Measurements from ENCODE around the gene HORMAD2.

The HORMAD2 gene

GRCh38 chr22:30064172-30064571 is 16.1 kb upstream of the HORMAD2 start:
- no peak overlapping the region for H3K27ac ChIP-seq (ENCODE audit: extremely low read depth, low read depth, low read length)
- no peaks in the 10 kb centered on the region for H3K9me3 ChIP-seq (ENCODE audit: control insufficient read depth, insufficient read depth, low read depth, low read length)
- ChIA-PET POLR2A (no interaction called here), CTCF (interaction anchor here (1.0 kb wide), 2 partner anchors 36 to 439 kb away, joined by 5 to 6 read pairs; no protein-coding TSS in a partner anchor)
- no peaks in the 10 kb centered on the region for H3K36me3 ChIP-seq (ENCODE audit: control insufficient read depth in 2 of 2, insufficient read depth in 1 of 2, low read length in 2 of 2)
- H3K4me3 ChIP-seq (ENCODE audit: low read depth, low read length) = no peak overlapping the region
- H3K4me1 ChIP-seq (ENCODE audit: control insufficient read depth, insufficient read depth, low read length) = no peaks in the 10 kb centered on the region
- TF ChIP-seq BCL11A (tag by site-specific recombination; IDR thresholded peaks at IDR 0.05; ENCODE audit: low read depth) (no peak), SETDB1 (IDR thresholded peaks at IDR 0.05; ENCODE audit: insufficient read length, low read length) (peak; percentile 95)
- TF ChIP-seq, protein P1, sequence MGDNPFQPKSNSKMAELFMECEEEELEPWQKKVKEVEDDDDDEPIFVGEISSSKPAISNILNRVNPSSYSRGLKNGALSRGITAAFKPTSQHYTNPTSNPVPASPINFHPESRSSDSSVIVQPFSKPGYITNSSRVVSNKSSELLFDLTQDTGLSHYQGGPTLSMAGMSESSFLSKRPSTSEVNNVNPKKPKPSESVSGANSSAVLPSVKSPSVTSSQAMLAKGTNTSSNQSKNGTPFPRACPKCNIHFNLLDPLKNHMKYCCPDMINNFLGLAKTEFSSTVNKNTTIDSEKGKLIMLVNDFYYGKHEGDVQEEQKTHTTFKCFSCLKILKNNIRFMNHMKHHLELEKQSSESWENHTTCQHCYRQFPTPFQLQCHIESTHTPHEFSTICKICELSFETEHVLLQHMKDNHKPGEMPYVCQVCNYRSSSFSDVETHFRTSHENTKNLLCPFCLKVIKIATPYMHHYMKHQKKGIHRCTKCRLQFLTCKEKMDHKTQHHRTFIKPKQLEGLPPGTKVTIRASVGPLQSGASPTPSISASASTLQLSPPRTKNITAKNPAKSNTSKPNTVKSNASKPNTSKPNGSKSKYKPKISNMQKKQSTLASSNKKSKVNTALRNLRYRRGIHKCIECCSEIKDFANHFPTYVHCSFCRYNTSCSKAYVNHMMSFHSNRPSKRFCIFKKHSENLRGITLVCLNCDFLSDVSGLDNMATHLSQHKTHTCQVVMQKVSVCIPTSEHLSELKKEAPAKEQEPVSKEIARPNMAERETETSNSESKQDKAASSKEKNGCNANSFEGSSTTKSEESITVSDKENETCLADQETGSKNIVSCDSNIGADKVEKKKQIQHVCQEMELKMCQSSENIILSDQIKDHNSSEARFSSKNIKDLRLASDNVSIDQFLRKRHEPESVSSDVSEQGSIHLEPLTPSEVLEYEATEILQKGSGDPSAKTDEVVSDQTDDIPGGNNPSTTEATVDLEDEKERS (tag by site-specific recombination; IDR thresholded peaks at IDR 0.05) = peak; percentile 59; the same call in 1 of the 2 replicates

DNA sequence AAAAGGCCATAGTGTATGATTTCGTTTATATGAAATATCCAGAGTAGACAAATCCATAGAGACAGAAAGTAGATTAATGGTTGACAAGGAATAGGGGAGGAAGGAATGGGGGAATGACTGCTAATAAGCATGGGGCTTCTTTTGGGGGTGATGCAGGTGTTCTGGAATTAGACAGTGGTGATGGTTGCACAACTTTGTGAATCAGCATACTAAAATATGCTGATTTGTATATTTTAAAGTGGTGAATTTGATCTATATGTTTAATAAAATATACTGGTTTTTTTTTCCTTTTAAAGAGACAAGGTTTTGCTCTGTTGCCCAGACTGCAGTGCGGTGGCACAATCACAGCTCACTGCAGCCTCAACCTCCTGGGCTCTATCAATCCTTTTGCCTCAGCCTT is 6.5 kb upstream of the HORMAD2 start:
- H3K4me1 ChIP-seq (ENCODE audit: control insufficient read depth, insufficient read depth, low read length) = peaks cover 6% of the 10 kb centered on the region
- POLR2A ChIA-PET = no interaction called here
- no peak for TF ChIP-seq ZNF341 (tag by site-specific recombination; IDR thresholded peaks at IDR 0.05; ENCODE audit: low read depth)
- no peak for TF ChIP-seq ZNF184 (tag by site-specific recombination; IDR thresholded peaks at IDR 0.05)
- no peak for TF ChIP-seq ZNF785 (tag by site-specific recombination; IDR thresholded peaks at IDR 0.05)
- TF ChIP-seq ZBTB7A (tag by site-specific recombination; IDR thresholded peaks at IDR 0.05; ENCODE audit: low read depth) = no peak
- no peak for TF ChIP-seq GFI1B (tag by site-specific recombination; IDR thresholded peaks at IDR 0.05)
- TF ChIP-seq, protein P2, sequence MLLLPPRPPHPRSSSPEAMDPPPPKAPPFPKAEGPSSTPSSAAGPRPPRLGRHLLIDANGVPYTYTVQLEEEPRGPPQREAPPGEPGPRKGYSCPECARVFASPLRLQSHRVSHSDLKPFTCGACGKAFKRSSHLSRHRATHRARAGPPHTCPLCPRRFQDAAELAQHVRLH (tag by site-specific recombination; IDR thresholded peaks at IDR 0.05) = no peak
- TF ChIP-seq, protein P3, sequence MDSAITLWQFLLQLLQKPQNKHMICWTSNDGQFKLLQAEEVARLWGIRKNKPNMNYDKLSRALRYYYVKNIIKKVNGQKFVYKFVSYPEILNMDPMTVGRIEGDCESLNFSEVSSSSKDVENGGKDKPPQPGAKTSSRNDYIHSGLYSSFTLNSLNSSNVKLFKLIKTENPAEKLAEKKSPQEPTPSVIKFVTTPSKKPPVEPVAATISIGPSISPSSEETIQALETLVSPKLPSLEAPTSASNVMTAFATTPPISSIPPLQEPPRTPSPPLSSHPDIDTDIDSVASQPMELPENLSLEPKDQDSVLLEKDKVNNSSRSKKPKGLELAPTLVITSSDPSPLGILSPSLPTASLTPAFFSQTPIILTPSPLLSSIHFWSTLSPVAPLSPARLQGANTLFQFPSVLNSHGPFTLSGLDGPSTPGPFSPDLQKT (IDR thresholded peaks at IDR 0.05; ENCODE audit: borderline replicate concordance, low read depth, low read length) = no peak
- TF ChIP-seq, protein P4, sequence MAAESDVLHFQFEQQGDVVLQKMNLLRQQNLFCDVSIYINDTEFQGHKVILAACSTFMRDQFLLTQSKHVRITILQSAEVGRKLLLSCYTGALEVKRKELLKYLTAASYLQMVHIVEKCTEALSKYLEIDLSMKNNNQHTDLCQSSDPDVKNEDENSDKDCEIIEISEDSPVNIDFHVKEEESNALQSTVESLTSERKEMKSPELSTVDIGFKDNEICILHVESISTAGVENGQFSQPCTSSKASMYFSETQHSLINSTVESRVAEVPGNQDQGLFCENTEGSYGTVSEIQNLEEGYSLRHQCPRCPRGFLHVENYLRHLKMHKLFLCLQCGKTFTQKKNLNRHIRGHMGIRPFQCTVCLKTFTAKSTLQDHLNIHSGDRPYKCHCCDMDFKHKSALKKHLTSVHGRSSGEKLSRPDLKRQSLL (tag by site-specific recombination; IDR thresholded peaks at IDR 0.05) = no peak
- TF ChIP-seq INSM2 (tag by site-specific recombination; IDR thresholded peaks at IDR 0.05) = no peak
- TF ChIP-seq, protein P5, sequence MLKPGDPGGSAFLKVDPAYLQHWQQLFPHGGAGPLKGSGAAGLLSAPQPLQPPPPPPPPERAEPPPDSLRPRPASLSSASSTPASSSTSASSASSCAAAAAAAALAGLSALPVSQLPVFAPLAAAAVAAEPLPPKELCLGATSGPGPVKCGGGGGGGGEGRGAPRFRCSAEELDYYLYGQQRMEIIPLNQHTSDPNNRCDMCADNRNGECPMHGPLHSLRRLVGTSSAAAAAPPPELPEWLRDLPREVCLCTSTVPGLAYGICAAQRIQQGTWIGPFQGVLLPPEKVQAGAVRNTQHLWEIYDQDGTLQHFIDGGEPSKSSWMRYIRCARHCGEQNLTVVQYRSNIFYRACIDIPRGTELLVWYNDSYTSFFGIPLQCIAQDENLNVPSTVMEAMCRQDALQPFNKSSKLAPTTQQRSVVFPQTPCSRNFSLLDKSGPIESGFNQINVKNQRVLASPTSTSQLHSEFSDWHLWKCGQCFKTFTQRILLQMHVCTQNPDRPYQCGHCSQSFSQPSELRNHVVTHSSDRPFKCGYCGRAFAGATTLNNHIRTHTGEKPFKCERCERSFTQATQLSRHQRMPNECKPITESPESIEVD (tag by site-specific recombination; IDR thresholded peaks at IDR 0.05) = no peak
- TF ChIP-seq ZNF544 (tag by site-specific recombination; IDR thresholded peaks at IDR 0.05) = no peak
- TF ChIP-seq ZNF223 (tag by site-specific recombination; IDR thresholded peaks at IDR 0.05) = no peak
- TF ChIP-seq REST (tag by site-specific recombination; IDR thresholded peaks at IDR 0.05) = no peak
- no peak for TF ChIP-seq ZNF37A (tag by site-specific recombination; IDR thresholded peaks at IDR 0.05)
- no peak for TF ChIP-seq ZNF239 (tag by site-specific recombination; IDR thresholded peaks at IDR 0.05)
- TF ChIP-seq ZFP69B (tag by site-specific recombination; IDR thresholded peaks at IDR 0.05) = no peak
- TF ChIP-seq ZNF555 (tag by site-specific recombination; conservative IDR thresholded peaks at IDR 0.05) = no peak
- no peak for TF ChIP-seq ZNF792 (tag by site-specific recombination; IDR thresholded peaks at IDR 0.05)
- no peak for TF ChIP-seq ZNF521 (tag by site-specific recombination; IDR thresholded peaks at IDR 0.05)
- no peaks in the 10 kb centered on the region for H3K9me3 ChIP-seq (ENCODE audit: control insufficient read depth, insufficient read depth, low read depth, low read length)
- no peak overlapping the region for H3K4me3 ChIP-seq (ENCODE audit: low read depth, low read length)
- CTCF ChIA-PET = no interaction called here
- H3K27ac ChIP-seq (ENCODE audit: extremely low read depth, low read depth, low read length) = no peak overlapping the region
- no peaks in the 10 kb centered on the region; a peak in 1 of 3 replicates for H3K36me3 ChIP-seq (ENCODE audit: control insufficient read depth in 2 of 2, insufficient read depth in 1 of 2, low read length in 2 of 2)
